ENCODE results near the gene HBM.

The HBM gene

DNA sequence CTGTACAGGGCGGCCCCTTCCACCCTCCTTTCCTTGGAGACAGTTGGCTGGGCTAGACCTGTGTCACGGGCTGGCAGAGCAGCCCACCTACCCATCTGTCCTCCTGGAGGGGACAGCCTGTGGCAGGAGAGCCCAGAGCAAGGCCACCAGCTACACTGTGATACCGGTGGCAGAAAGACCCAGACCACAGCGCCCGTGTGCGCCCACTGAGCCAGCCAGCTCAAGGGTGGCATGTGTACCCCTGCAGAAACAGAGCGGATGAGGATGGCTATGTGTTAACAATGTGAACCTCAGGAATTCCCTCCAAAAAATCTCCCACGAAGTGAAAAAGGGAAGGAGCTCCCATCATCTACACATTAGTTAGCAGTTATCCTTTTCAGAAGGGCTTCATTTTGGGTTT is 21.6 kb downstream of the HBM start:
- no peak for FAIRE-seq

DNA sequence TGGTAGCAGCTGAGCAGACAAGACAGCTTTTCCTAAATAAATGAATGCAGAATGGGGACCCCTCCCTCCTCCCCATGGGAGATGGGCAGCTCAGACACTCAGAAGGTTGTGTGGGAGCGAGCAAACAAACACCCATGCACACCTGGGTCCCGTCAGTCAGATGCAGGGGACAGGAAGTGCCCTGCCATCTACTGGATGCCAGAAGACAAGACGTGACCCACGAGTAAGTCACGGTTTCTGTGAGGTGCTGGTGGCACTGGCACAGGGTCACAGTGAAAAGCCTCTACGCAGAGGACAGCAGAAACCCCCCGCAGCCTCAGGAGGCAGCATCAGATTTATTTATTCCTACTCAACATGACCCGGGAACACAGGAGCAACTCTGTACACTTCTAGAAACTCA is 22.9 kb downstream of the HBM start:
- FAIRE-seq = no peak

More for the DNA sequence above, 21.6 kb downstream of the HBM start:
- TF ChIP-seq, protein P1, sequence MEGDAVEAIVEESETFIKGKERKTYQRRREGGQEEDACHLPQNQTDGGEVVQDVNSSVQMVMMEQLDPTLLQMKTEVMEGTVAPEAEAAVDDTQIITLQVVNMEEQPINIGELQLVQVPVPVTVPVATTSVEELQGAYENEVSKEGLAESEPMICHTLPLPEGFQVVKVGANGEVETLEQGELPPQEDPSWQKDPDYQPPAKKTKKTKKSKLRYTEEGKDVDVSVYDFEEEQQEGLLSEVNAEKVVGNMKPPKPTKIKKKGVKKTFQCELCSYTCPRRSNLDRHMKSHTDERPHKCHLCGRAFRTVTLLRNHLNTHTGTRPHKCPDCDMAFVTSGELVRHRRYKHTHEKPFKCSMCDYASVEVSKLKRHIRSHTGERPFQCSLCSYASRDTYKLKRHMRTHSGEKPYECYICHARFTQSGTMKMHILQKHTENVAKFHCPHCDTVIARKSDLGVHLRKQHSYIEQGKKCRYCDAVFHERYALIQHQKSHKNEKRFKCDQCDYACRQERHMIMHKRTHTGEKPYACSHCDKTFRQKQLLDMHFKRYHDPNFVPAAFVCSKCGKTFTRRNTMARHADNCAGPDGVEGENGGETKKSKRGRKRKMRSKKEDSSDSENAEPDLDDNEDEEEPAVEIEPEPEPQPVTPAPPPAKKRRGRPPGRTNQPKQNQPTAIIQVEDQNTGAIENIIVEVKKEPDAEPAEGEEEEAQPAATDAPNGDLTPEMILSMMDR (IDR thresholded peaks at IDR 0.05; ENCODE audit: insufficient read depth, missing control alignments) = no peak
- no peak for DNase-seq (ENCODE audit: insufficient read length, low spot score)

DNA sequence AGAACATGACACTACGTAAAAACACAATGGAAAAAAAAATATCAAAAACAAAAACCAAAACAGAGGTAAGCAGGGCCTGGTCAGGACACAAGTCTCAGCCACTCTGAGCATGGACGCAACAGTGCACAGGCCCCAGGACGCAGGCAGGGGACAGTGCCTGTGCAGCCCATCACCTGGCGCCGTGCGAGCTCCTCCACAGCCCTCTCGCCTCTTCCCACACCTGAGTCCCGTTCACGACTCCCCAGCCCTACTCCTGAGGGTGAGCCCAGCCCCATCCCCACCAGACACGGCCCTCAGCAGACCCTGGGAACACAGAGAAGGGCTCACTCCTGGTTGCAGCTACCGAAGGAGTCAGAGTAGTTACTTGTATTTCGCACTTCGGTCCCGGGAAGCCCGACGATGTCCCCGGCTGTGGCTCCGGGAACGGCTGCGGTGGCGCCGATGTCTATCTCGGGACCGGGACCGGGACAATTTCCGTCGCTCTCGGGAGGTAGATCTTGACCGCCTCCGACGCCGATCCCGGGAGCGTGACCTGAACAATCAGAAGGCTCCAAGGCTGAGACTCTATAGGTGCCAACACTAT is 23.9 kb downstream of the HBM start:
- FAIRE-seq (no peak), DNase-seq (ENCODE audit: insufficient read length, low spot score) (no peak)
- TF ChIP-seq, protein P1 (IDR thresholded peaks at IDR 0.05; ENCODE audit: insufficient read depth, missing control alignments) = no peak

More for the DNA sequence above, 22.9 kb downstream of the HBM start:
- TF ChIP-seq, protein P1 (IDR thresholded peaks at IDR 0.05; ENCODE audit: insufficient read depth, missing control alignments) = peak; percentile 17
- DNase-seq (ENCODE audit: insufficient read length, low spot score) = no peak

DNA sequence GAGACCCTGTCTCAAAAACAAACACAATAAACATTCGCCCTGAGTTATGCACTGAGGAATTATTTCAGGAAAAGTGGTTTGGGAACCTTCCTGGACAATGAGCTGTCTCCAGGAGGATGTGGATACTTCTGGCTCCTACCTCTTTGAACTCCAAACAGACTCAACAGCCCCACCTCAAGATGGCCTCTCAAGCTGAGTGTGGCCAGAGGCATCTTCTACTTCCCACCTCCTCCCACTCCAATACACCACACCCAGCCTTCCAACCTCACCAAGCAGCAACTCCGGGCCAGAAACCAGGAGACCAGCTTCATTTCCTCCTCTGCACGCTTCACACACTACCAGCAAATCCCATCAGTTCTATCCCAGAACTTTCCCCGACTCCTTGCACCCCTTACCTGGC is 26.1 kb downstream of the HBM start:
- DNase-seq (ENCODE audit: insufficient read length, low spot score) (no peak), FAIRE-seq (no peak)
- TF ChIP-seq, protein P1 (IDR thresholded peaks at IDR 0.05; ENCODE audit: insufficient read depth, missing control alignments) = no peak

DNA sequence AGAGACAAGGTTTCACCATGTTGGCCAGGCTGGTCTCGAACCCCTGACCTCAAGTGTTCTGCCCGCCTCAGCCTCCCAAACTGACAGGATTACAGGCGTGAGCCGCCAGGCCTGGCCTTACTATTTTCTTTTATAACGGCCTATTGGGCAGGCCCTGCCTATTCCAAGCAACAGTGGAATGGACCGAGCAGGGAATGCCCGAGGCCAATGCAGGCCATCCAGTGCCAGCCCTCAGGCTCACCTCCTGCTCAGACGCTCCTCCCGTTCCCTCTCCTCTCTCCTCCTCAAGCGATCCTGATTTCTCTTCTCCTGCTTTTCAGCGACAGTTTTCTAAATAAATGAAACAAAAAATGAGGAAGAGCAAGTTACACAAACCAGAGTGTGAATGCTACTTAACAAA is 26.9 kb downstream of the HBM start:
- DNase-seq (ENCODE audit: insufficient read length, low spot score) (no peak), FAIRE-seq (no peak)
- TF ChIP-seq, protein P1 (IDR thresholded peaks at IDR 0.05; ENCODE audit: insufficient read depth, missing control alignments) = no peak

DNA sequence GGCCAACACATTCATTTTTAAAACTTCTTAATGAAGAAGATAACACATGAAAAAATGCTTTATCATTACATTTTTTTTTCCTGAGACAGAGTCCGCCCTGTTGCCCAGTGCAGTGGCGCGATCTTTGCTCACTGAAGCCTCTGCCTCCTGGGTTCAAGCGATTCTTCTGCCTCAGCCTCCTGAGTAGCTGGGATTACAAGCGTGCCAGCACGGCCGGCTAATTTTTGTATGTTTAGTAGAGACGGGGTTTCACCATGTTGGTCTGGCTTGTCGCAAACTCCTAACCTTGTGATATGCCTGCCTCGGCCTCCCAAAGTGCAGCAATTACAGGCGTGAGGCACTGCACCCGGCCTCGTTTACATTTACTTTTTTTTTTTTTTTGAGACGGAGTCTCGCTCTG is 27.7 kb downstream of the HBM start:
- FAIRE-seq = no peak
- no peak for DNase-seq (ENCODE audit: insufficient read length, low spot score)
- TF ChIP-seq, protein P1 (IDR thresholded peaks at IDR 0.05; ENCODE audit: insufficient read depth, missing control alignments) = no peak

DNA sequence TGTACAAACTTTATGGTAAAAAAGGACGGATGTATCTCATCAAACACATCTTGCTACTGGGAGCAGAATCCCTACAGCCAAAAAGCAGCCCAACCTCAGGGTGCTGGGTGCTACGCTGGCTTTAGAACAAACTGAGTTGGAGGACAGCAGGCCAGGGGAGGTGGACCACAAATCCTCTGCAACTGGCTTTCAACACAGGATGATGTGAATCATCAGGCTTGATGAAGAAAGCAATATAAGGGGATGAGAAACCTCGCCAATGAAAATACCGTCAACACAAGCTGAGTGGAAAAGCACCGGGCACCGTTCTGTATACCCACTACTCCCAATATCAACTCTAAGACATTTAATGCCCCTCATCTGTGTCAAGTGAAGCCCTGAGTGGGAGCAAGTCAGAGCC is 28.7 kb downstream of the HBM start:
- DNase-seq (ENCODE audit: insufficient read length, low spot score) (no peak), FAIRE-seq (no peak)
- TF ChIP-seq, protein P1 (IDR thresholded peaks at IDR 0.05; ENCODE audit: insufficient read depth, missing control alignments) = no peak

Measured in D721Med (cell line).